SKM-1 treated with dmso at 0.1 percent for 144 hours (cell line): ENCODE measurements around the gene STAG3.
"Not testable (repeated sequence)": the region's sequence is repeated elsewhere in the genome, so short reads cannot be mapped to it uniquely, and the experiment has no call there.

Experiments
- DNase-seq: peaks from one replicate; lab custom pipeline; 2025; ENCODE audit not compliant: unreplicated experiment; lab: John Stamatoyannopoulos, UW

The STAG3 gene

DNA sequence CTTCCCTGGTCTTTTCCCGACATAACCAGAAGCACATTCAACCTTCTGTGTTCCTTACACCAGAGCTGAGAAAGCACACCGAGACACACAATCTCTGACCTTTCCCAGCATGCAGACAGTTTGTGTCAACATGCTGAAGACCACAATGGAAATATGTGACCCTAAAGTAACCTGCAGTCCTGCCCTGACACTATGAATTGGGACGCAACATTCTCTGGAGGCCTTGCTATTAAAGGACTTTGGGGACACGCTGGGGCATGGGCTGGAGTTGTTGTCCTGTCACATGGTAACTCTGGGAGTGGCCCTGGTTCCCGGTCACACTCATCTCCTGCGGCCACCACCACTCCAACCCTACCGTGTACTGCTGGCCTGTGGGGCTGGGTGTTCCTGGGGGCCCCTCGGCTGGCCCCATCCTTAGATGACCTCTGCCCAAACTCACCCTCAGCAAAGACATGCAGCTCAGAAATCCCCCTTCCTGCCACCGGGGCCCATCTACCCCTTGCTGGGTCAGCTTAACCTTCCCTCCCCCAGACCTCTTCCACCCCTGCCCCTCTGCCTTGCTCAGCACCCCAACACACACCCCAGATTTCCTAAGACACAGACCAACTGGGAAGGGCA is 67.4 kb downstream of the STAG3 start:
- DNase-seq, result not testable (repeated sequence)

DNA sequence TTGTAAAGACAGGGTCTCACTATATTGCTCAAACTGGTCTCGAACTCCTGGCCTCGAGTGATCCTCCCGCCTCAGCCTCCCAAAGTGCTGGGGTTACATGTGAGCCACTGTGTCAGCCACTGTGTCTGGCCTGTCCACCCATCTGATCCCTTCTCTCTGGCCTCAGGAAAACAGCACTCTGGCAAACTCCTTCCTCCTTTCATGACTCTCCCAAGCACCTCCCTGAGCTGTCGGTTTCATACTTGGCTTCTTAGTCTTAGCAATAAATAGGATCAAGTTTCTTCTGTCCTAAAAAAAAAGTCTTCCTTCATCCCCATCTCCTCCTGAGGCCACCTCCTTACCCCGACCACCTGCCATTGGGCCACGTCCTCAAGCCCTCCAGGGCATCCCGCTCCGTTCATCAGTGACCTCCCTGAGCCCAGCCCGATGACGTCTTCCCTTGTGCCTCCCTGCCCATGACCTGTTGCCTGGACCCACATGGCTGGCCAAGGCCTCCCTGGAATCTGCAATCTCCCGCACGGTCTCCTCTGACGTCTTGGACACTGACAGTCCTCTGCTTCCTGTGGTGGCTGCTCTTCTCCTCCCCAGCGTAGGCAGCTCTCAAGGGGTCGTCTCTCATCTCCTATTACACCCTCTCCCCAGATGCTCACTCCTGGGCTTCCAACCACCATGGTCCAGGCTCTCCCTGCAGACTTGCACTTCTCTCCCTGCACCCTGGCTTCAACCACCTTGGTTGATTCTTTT is 68.6 kb downstream of the STAG3 start:
- DNase-seq, result not testable (repeated sequence)

DNA sequence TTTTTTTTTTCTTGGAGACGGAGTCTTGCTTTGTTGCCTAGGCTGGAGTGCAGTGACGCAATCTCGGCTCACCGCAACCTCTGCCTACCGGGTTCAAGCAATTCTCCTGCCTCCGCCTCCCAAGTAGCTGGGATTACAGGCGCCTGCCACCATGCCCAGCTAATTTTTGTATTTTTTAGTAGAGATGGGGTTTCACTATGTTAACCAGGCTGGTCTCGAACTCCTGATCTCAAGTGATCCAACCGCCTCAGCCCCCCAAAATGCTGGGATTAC is 69.1 kb downstream of the STAG3 start:
- DNase-seq, result not testable (repeated sequence)

DNA sequence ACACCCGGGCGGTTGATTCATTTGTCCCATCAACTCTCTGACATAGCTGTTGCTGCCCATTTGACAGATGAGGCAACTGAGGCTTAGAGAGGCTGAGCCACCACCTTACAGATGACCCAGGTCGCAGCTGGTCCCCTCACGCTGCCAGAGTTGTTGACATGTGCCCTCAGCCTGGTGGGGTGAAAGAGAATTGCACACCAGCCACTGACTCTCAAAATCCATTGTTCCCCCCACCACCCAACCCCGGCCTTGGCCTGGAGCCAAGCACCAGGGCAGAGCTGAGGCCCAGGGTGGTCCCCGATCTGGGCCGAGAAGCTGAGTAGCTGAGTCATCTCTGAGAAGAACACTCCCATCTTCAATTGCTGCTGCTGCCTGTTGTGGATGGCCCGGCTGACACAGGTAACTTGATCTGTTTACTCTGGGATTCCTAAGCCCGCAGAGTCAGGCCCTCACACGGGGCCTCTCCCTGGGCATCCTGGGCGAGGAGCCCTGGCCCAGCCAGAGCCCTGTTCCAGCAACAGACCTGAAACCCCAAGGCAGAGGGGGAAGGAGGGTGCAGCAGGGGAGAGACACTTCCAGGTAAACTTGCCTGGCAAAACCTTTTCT is 69.5 kb downstream of the STAG3 start:
- no peak for DNase-seq

DNA sequence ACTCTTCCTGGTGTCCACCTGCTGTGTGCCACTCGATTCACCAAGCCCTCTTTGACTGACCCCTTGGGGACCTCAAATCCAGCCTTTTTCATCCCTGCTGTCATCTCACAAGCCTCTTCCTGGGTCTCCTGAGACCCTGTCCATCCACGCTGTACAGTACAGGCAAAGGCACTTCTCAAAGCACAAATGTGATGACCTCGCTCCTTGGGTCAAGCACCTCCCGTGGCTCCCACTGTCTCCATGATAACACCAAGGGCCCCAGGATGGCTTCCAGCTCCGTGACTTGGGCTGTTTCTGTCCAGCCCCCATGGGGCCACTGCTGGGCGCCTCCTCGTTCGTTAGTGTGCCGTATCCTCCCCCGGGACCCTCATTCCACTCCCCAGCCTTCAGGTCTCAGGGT is 70.8 kb downstream of the STAG3 start:
- DNase-seq, result no peak

DNA sequence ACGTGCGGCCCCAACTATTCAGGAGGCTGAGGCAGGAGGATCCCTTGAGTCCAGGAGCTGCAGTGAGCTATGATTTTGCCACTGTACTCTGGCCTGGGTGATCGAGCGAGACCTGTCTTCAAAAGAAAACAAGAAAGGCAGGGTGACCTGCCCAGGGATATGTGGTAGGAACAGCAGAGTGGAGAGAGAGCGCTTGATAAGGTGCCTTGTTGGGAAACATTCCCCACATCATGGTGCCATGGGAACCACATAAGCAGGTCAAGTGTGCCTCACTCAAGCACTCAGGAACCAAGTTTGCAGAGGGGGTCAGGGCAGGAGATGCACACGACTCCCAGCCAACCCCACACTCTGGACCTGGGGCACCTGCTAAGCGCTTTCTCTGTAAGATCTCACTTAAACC is 79.3 kb downstream of the STAG3 start:
- DNase-seq, result no peak

DNA sequence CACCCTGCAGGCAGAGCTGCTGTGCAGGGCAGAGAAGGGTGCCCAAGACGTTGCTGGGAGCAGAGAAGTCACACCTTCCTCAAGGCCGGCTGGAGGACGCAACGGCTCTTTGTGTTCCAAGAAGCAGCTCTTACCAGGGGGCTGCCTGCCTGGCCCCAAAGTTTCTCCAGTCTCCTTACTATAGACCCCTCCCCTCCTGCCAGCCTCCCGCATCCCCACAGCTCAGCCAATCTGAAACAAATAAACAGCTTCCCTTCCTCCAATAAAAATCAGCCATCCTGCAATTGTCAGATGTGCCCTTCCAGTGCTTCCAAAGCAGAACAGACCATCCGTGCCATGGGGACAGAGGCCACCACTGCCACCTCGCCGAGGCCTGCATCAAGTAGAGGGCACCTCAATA is 82.3 kb downstream of the STAG3 start:
- not testable (repeated sequence) for DNase-seq

DNA sequence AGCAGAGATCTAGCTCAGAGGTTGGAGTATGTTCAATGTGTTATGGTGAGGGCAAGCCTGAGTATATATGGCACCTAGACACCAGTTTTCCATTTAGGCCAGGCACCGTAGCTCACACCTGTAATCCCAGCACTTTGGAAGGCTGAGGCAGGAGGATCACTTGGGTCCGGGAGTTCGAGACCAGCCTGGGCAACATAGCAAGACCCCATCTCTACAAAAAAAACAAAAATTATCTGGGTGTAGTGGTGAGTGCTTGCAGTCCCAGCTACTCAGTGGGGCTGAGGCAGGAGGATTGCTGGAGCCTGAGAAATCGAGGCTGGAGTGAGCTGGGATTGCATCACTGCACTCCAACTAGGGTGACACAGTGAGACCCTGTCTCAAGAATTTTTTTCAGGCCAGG is 85.2 kb downstream of the STAG3 start:
- DNase-seq, result not testable (repeated sequence)
